ENCODE measurements around the gene RALGAPA2.

The RALGAPA2 gene

DNA sequence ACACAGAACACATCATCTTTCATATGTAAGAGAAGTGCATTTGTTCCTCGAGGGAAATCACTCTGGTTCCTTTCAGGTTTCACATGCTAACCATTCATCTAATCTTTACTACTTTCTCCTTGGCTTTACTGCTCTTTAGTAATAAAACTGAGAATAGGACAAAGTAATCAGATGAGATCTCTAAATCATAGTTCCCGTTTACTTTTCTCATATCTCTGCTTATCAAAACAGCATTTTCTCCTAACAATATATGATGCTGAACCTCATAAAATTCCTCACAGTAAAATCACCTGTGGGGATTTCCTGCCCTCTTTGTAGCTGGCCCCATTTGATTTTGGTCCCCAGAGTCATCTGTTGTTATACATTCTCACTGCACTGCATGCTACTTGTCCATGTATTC lies 100.2 kb downstream of the RALGAPA2 start:
- Mint-ChIP-seq H3K27me3 (no peaks in the 10 kb centered on the region), H3K9me3 (no peaks in the 10 kb centered on the region), H3K36me3 (peaks cover 11% of the 10 kb centered on the region), H3K27ac (no peak overlapping the region), H3K4me1 (no peaks in the 10 kb centered on the region), H3K4me3 (no peak overlapping the region)
- CTCF ChIA-PET = interaction anchor here (1.5 kb wide), 1 partner anchor 18 kb away, joined by 5 read pairs; no protein-coding TSS in a partner anchor
- no peak for DNase-seq

DNA sequence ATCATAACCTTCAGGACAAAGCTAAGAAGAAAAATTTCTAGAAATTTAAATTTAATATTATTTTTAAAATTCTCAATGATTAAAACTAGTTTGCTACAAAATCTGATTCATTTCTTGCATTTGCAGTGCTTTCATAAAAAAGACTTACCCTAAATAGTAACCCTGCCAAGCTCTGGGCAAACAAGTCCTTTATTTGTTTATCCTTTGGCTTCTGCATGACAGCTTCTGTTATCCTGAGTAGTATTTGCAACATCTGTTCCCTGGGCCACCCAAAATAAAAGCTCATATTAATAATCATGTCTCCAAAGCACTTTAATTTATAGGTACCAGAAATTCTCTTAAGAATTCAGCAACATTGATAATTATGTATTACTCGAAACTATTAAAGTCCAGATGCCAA lies 101.3 kb downstream of the RALGAPA2 start:
- CTCF ChIA-PET = interaction anchor here (1.5 kb wide), 1 partner anchor 17 kb away, joined by 5 read pairs; no protein-coding TSS in a partner anchor
- Mint-ChIP-seq H3K4me3 (no peak overlapping the region), H3K27ac (no peak overlapping the region), H3K36me3 (peaks cover 9% of the 10 kb centered on the region), H3K4me1 (no peaks in the 10 kb centered on the region), H3K9me3 (no peaks in the 10 kb centered on the region), H3K27me3 (no peaks in the 10 kb centered on the region)
- DNase-seq = no peak

DNA sequence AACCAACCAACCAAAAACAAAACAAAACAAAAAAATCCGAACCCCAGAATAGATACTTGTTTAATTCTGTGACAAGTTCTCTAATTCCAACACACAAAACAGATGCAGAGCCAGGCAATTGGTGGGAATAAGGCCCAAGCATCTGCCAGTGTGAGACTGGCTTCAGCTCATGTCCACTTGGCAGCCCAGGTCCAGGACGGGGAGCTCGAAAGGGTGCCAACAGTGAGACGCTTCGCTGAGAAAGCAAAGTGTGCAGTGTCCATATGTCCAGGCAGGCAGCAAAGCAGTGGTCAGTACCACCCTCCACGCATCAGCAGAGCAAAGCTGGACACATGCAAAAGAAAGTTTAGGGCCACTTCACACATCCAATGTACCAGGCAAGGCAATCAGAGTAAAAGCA lies 102.9 kb downstream of the RALGAPA2 start:
- no peak overlapping the region for H3K27ac Mint-ChIP-seq
- peaks cover 10% of the 10 kb centered on the region for H3K36me3 Mint-ChIP-seq
- CTCF ChIA-PET = interaction anchor here (1.0 kb wide), 2 partner anchors 9 to 16 kb away, joined by 3 to 4 read pairs; no protein-coding TSS in a partner anchor
- H3K9me3 Mint-ChIP-seq = no peaks in the 10 kb centered on the region
- no peak for DNase-seq
- no peak overlapping the region for H3K4me3 Mint-ChIP-seq
- no peaks in the 10 kb centered on the region for H3K27me3 Mint-ChIP-seq
- H3K4me1 Mint-ChIP-seq = no peaks in the 10 kb centered on the region

DNA sequence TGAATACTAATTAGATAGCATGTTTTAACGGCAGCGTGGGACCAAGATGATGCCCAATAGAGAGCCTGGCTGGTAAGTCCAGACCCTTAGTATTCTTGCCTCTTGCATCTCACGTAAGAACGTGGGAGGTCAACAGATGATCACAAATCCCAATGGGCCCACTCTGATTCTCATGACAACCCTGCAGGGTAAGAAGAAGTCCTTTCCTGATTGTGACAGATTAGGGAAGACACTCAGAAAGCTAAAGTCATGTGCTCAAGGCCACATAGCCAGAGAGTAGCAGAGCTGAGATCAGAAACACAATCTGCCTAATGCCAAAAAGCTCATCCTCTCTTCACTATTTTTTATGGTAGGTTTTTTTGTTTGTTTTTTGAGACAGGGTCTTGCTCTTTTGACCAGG lies 103.8 kb downstream of the RALGAPA2 start:
- Mint-ChIP-seq H3K4me1 (no peaks in the 10 kb centered on the region), H3K4me3 (no peak overlapping the region), H3K27ac (no peak overlapping the region), H3K27me3 (no peaks in the 10 kb centered on the region), H3K9me3 (no peaks in the 10 kb centered on the region), H3K36me3 (peaks cover 8% of the 10 kb centered on the region)
- no peak for DNase-seq
- CTCF ChIA-PET = interaction anchor here (1.0 kb wide), 1 partner anchor 10 kb away, joined by 3 read pairs; no protein-coding TSS in a partner anchor

DNA sequence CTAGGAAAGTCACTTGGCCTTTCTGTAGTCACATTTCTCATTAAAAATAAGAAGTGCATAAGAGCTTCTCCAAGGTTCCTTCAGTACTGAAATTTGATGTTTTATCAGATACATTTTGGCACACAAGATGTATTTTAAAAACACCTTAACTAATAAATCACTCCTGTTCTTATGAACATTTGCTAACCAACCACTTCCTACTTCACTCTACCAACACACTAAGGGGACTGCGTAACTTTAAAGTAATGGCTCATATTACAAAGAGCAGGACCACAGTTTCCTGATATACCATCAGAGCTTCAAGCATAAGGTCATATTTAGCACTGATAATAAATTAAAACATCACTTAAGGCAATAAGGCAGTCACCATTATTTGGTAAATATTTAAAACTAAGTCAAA lies 104.4 kb downstream of the RALGAPA2 start:
- Mint-ChIP-seq H3K36me3 (peaks cover 7% of the 10 kb centered on the region), H3K27ac (no peak overlapping the region), H3K4me1 (peaks cover 2% of the 10 kb centered on the region), H3K9me3 (no peaks in the 10 kb centered on the region), H3K27me3 (no peaks in the 10 kb centered on the region), H3K4me3 (no peak overlapping the region)
- DNase-seq = no peak
- CTCF ChIA-PET = no interaction called here

DNA sequence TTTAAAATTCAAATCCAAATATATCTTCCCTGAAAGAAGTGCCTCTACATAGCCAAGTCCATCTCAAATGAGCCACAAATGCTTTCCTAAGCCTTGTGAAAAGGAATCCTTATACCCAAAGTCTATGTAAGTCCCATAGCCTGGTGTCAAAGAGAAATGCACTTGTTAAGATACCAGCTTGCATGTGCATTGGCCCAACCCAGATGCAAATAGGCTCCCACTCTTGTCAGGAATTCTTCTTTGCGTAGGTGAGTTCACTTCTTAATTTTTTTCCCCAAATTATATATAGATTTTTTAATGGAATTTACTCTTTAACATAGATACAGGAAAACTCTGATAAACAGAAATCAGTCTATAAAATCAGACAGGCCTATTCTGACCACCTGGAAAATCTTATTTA lies 105.6 kb downstream of the RALGAPA2 start:
- peaks cover 11% of the 10 kb centered on the region for H3K36me3 Mint-ChIP-seq
- CTCF ChIA-PET = no interaction called here
- no peak overlapping the region for H3K27ac Mint-ChIP-seq
- no peak for DNase-seq
- no peak overlapping the region for H3K4me3 Mint-ChIP-seq
- H3K27me3 Mint-ChIP-seq = no peaks in the 10 kb centered on the region
- H3K4me1 Mint-ChIP-seq = peaks cover 2% of the 10 kb centered on the region
- H3K9me3 Mint-ChIP-seq = no peaks in the 10 kb centered on the region

DNA sequence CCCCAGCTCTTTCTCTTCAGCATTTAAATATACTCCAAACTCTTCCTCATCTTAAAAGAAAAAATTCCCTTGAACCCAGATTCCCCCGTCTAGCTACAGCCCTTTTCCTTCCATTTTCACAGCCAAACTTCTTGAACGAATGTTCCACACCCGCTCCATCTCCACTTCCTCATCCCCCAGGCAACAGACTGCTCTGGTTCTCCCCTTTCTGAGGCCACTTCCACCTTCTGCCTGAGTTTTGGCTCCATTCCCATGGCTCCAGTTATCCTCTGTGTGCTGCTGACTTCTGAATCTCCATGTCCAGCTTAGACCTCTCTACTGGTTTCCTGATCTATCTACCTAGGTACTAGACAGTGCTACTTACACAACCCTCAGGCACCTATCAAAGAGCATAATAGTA lies 106.4 kb downstream of the RALGAPA2 start:
- Mint-ChIP-seq H3K9me3 (no peaks in the 10 kb centered on the region), H3K36me3 (peaks cover 11% of the 10 kb centered on the region), H3K4me1 (peaks cover 2% of the 10 kb centered on the region), H3K27me3 (no peaks in the 10 kb centered on the region), H3K27ac (no peak overlapping the region), H3K4me3 (no peak overlapping the region)
- CTCF ChIA-PET = no interaction called here
- DNase-seq = no peak

- H3K36me3 Mint-ChIP-seq = peaks cover 15% of the 10 kb centered on the region
- H3K4me3 Mint-ChIP-seq = no peak overlapping the region
- no peaks in the 10 kb centered on the region for H3K27me3 Mint-ChIP-seq
- CTCF ChIA-PET = interaction anchor here (1.8 kb wide), 1 partner anchor 10 kb away, joined by 8 read pairs; no protein-coding TSS in a partner anchor
- peaks cover 2% of the 10 kb centered on the region for H3K4me1 Mint-ChIP-seq
- DNase-seq = no peak
- no peaks in the 10 kb centered on the region for H3K9me3 Mint-ChIP-seq
- H3K27ac Mint-ChIP-seq = no peak overlapping the region
Measured at GRCh38 chr20:20604907-20605306, 107.5 kb downstream of the RALGAPA2 start.

- Mint-ChIP-seq H3K4me3 (no peak overlapping the region), H3K9me3 (no peaks in the 10 kb centered on the region), H3K4me1 (peaks cover 2% of the 10 kb centered on the region), H3K36me3 (peaks cover 17% of the 10 kb centered on the region), H3K27ac (no peak overlapping the region), H3K27me3 (no peaks in the 10 kb centered on the region)
- CTCF ChIA-PET = interaction anchor here (1.8 kb wide), 1 partner anchor 10 kb away, joined by 8 read pairs; no protein-coding TSS in a partner anchor
- no peak for DNase-seq
Measured at GRCh38 chr20:20604357-20604756, 108.1 kb downstream of the RALGAPA2 start.

DNA sequence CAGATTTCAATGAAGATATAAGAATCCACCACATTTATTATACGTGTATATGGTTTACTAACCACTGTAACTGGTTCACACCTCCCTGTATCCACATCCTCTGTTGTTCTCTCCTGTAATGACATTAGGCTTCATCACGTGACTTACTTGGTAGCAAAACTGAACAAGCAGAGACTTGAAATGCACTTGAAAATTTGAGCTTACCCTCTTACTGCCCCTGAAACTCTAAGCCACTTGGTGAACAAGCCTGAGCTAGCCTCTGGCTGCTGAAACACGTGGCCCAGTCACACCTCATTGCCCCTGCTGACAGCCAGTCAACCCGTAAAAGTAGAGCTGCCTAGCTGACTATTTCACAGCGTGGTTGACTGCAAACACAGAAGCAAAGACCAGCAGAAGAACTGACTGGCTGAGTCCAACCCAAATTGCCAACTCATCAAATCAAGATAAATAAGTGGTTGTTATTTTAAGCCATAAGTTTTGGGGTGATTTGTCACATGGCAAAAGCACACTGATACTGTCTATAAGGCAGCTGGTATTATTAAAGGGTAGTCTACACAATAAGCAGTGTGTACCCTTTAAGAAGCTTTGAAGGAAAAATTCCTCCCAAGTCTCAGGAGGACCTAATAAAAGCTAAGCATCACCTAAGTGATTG lies 109.0 kb downstream of the RALGAPA2 start:
- H3K4me1 Mint-ChIP-seq = peaks cover 2% of the 10 kb centered on the region
- no peak overlapping the region for H3K27ac Mint-ChIP-seq
- CTCF ChIA-PET = interaction anchor here (1.0 to 1.8 kb wide), 2 partner anchors 9 to 221 kb away, joined by 4 to 8 read pairs; no protein-coding TSS in a partner anchor
- H3K9me3 Mint-ChIP-seq = no peaks in the 10 kb centered on the region
- no peaks in the 10 kb centered on the region for H3K27me3 Mint-ChIP-seq
- no peak overlapping the region for H3K4me3 Mint-ChIP-seq
- DNase-seq = no peak
- H3K36me3 Mint-ChIP-seq = peaks cover 19% of the 10 kb centered on the region

DNA sequence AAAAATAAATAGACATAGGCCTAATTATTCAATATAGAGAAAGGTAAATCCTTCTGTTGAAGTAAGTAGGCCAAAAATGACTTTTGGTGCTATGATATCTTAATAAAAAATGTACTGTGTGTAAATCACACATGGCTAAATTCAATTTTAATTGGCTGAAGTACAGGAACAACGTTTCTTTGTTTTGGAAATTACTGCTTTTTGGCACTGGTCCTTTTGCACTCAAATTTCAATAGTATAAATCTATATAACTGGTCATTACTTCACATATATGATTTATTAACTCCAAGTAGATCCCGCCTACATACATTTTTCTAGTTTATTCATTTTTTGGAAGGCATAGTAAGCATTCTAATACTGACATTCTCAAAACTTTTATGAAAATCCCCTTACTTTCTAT lies 114.5 kb downstream of the RALGAPA2 start:
- Mint-ChIP-seq H3K27ac (no peak overlapping the region), H3K36me3 (peaks cover 17% of the 10 kb centered on the region), H3K4me1 (no peaks in the 10 kb centered on the region), H3K27me3 (no peaks in the 10 kb centered on the region), H3K4me3 (no peak overlapping the region), H3K9me3 (no peaks in the 10 kb centered on the region)
- CTCF ChIA-PET = no interaction called here
- no peak for DNase-seq

DNA sequence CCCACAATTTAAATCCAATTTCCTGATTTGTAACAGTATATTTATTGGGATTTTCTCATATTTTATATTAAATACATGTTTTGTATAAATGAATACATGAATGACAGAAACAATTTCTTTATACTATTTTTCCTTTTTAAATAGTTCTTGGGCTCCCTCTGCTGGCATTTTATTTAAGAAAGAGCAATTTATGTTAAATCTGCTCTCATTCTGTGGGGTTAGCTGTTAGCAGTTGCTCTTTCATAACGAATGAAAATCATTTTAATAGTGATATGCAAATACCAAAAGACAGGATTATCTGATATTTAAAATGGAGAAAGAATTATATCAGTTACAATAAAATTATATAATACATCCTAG lies 118.3 kb downstream of the RALGAPA2 start:
- no peaks in the 10 kb centered on the region for H3K27me3 Mint-ChIP-seq
- H3K9me3 Mint-ChIP-seq = no peaks in the 10 kb centered on the region
- CTCF ChIA-PET = interaction anchor here (0.7 to 2.4 kb wide), 11 partner anchors 10 to 542 kb away, joined by 3 to 8 read pairs (median 5); partner anchors contain the start of genes CFAP61 and CRNKL1
- no peak overlapping the region for H3K4me3 Mint-ChIP-seq
- H3K27ac Mint-ChIP-seq = no peak overlapping the region
- DNase-seq = no peak
- no peaks in the 10 kb centered on the region for H3K4me1 Mint-ChIP-seq
- H3K36me3 Mint-ChIP-seq = peaks cover 11% of the 10 kb centered on the region

DNA sequence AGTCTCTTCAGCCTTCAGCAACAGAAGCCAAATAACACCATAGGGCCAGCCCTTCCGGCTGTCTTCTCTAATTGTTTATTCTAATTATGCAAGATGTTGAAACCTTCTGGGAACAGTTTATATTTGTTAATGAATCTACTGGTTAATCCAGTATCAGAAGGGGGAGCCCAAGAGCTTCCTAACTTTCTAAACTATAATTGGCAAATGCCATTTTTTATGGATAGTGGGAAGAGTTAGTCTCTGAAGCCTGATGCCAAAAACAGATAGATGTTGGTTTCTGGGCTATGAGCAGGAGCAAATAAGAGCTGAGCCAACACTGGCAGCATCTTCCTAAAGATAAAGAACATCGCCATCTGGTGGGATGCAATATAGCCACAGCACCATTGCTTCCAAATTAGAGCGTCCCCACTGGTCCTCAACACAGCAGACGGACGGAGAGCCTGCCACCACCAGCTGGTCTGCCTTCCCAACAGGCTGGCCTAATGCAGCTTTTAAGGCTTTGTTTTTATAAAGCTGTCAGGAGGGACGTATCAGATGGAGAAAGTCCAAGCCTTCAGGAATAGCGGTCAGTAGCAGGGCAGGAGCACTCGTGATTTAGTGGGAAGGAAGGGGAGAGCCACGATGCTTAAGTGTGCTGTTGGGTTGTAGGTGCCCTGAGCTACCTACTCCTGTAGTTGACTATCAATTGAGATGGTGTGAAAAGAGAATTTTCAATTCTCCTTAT lies 118.8 kb downstream of the RALGAPA2 start:
- Mint-ChIP-seq H3K27me3 (no peaks in the 10 kb centered on the region), H3K36me3 (peaks cover 11% of the 10 kb centered on the region), H3K4me1 (no peaks in the 10 kb centered on the region), H3K27ac (no peak overlapping the region), H3K4me3 (no peak overlapping the region), H3K9me3 (no peaks in the 10 kb centered on the region)
- DNase-seq = peak; percentile 23
- CTCF ChIA-PET = interaction anchor here (0.7 to 2.4 kb wide), 14 partner anchors 11 to 542 kb away, joined by 3 to 8 read pairs (median 4); partner anchors contain the start of genes CFAP61 and CRNKL1

GRCh38 chr20:20585146-20585545 lies 127.3 kb downstream of the RALGAPA2 start:
- Mint-ChIP-seq H3K27me3 (no peaks in the 10 kb centered on the region), H3K27ac (no peak overlapping the region), H3K4me1 (peaks cover 9% of the 10 kb centered on the region), H3K4me3 (no peak overlapping the region), H3K36me3 (peaks cover 37% of the 10 kb centered on the region), H3K9me3 (no peaks in the 10 kb centered on the region)
- CTCF ChIA-PET = interaction anchor here (0.5 kb wide), 1 partner anchor 1439 kb away, joined by 3 read pairs; no protein-coding TSS in a partner anchor
- DNase-seq = no peak

DNA sequence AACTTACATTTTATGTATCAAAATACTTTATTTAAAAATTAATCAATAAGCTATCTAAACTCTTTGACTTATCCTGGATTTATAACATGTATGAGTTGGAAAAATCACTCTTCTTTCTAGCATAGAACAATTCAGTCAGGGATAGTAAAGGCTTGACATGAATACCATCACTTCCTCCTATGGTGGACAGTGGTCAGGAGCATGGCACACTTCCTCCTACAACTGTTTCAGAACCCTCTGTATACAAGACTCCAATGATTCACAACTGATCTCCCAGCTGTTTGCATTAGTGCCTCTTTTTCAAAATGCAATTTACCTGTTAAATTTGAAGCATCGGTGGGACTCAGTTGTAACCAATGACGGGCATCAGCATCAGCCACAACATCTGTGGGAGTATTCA lies 129.7 kb downstream of the RALGAPA2 start:
- peaks cover 17% of the 10 kb centered on the region for H3K4me1 Mint-ChIP-seq
- CTCF ChIA-PET = no interaction called here
- no peaks in the 10 kb centered on the region for H3K27me3 Mint-ChIP-seq
- H3K9me3 Mint-ChIP-seq = no peaks in the 10 kb centered on the region
- no peak overlapping the region for H3K27ac Mint-ChIP-seq
- no peak overlapping the region for H3K4me3 Mint-ChIP-seq
- DNase-seq = no peak
- peaks cover 34% of the 10 kb centered on the region for H3K36me3 Mint-ChIP-seq
